WTC11 (cell line): ENCODE measurements around the gene SPATS2. TPM values are rescaled to one million over a fixed set of nuclear protein-coding genes. Genes with fewer than 3 reads are reported as not detected.

Experiments used
- ATAC-seq: fragments of 200-7000 bp; cut with Tn5 transposase; 2 replicates; pipeline ENCODE4 v1.10.0; 2021; ENCODE audit warnings: mild to moderate bottlenecking, moderate library complexity
- CTCF ChIA-PET: fragments of 300-600 bp; sonication (Branson Sonifier 250); formaldehyde crosslinking; loops from one replicate; lab custom pipeline; 2021; ENCODE audit warnings: antibody characterized with exemption; lab: Charles Lee
- POLR2A ChIA-PET: fragments of 350-600 bp; sonication (Branson Sonifier 250); formaldehyde crosslinking; loops from one replicate; lab custom pipeline; 2021; ENCODE audit warnings: antibody characterized with exemption; lab: Charles Lee
- DNase-seq: peaks from one replicate; pipeline ENCODE4 v3.0.0; 2021; ENCODE audit warnings: low spot score
- H3K27ac Mint-ChIP-seq: 2 replicates; pipeline ENCODE4 v1.8.0; 2021; ENCODE audit warnings: mixed read lengths
- H3K27me3 Mint-ChIP-seq: 2 replicates; pipeline ENCODE4 v1.8.0; 2021; ENCODE audit warnings: low read depth, mild to moderate bottlenecking, moderate library complexity, mixed read lengths
- H3K36me3 Mint-ChIP-seq: 2 replicates; pipeline ENCODE4 v1.8.0; 2021; ENCODE audit warnings: mixed read lengths
- H3K4me1 Mint-ChIP-seq: 2 replicates; pipeline ENCODE4 v1.8.0; 2022; ENCODE audit warnings: mixed read lengths
- H3K4me3 Mint-ChIP-seq: 2 replicates; pipeline ENCODE4 v1.8.0; 2021; ENCODE audit warnings: mild to moderate bottlenecking, moderate library complexity, mixed read lengths
- H3K9me3 Mint-ChIP-seq: 2 replicates; pipeline ENCODE4 v1.8.0; 2021; ENCODE audit warnings: mixed read lengths
- ATF6 ChIP-seq: sonication (generic); formaldehyde crosslinking; IDR thresholded peaks from 2 replicates; pipeline ENCODE4 v1.8.1; 2023; ENCODE audit warnings: mild to moderate bottlenecking, missing genetic modification reagents
- CDX4 ChIP-seq: fragments of 250-450 bp; sonication (Bioruptor Pico); IDR thresholded peaks from 2 replicates; pipeline ENCODE4 v1.9.0; 2021; ENCODE audit warnings: moderate library complexity, mild to moderate bottlenecking, inconsistent platforms, borderline replicate concordance
- FOXK1 ChIP-seq: sonication (generic); formaldehyde crosslinking; IDR thresholded peaks from 2 replicates; pipeline ENCODE4 v1.8.0; 2022; ENCODE audit warnings: mild to moderate bottlenecking, moderate library complexity, missing genetic modification reagents
- IRF2 ChIP-seq: sonication (generic); formaldehyde crosslinking; IDR thresholded peaks from 2 replicates; pipeline ENCODE4 v1.8.0; 2022; ENCODE audit warnings: low read depth, missing genetic modification reagents, borderline replicate concordance
- JAZF1 ChIP-seq: fragments of 250-450 bp; sonication (Bioruptor Pico); IDR thresholded peaks from 2 replicates; pipeline ENCODE4 v1.9.0; 2021; ENCODE audit warnings: moderate library complexity, mild to moderate bottlenecking, inconsistent platforms
- PREB ChIP-seq: sonication (generic); formaldehyde crosslinking; IDR thresholded peaks from 2 replicates; pipeline ENCODE4 v1.8.1; 2022; ENCODE audit warnings: mild to moderate bottlenecking, missing genetic modification reagents, moderate library complexity, borderline replicate concordance
- PRRX2 ChIP-seq: fragments of 250-450 bp; sonication (Bioruptor Pico); IDR thresholded peaks from 2 replicates; pipeline ENCODE4 v1.8.0; 2021; ENCODE audit warnings: mild to moderate bottlenecking
- SOX15 ChIP-seq: fragments of 250-450 bp; sonication (Bioruptor Pico); IDR thresholded peaks from 2 replicates; pipeline ENCODE4 v1.9.0; 2021; ENCODE audit warnings: mild to moderate bottlenecking
- TEAD1 ChIP-seq: sonication (generic); formaldehyde crosslinking; IDR thresholded peaks from 2 replicates; pipeline ENCODE4 v1.8.0; 2022; ENCODE audit warnings: mild to moderate bottlenecking, missing genetic modification reagents
- TEAD4 ChIP-seq: sonication (generic); formaldehyde crosslinking; IDR thresholded peaks from 2 replicates; pipeline ENCODE4 v1.8.0; 2022; ENCODE audit warnings: mild to moderate bottlenecking, missing genetic modification reagents
- ZNF219 ChIP-seq: sonication (generic); formaldehyde crosslinking; IDR thresholded peaks from 2 replicates; pipeline ENCODE4 v1.8.0; 2023; ENCODE audit warnings: missing genetic modification reagents, mild to moderate bottlenecking, borderline replicate concordance
- ZNF232 ChIP-seq: sonication (generic); formaldehyde crosslinking; IDR thresholded peaks from 2 replicates; pipeline ENCODE4 v1.8.0; 2022; ENCODE audit warnings: mild to moderate bottlenecking, missing genetic modification reagents
- ZNF263 ChIP-seq: sonication (generic); formaldehyde crosslinking; IDR thresholded peaks from 2 replicates; pipeline ENCODE4 v1.8.1; 2022; ENCODE audit warnings: low read depth, mild to moderate bottlenecking, moderate library complexity, missing genetic modification reagents
- ZNF425 ChIP-seq: fragments of 250-450 bp; sonication (Bioruptor Pico); conservative IDR thresholded peaks from 2 replicates; pipeline ENCODE4 v1.9.0; 2021; ENCODE audit warnings: mild to moderate bottlenecking
- total RNA-seq: library from RNA; stranded (reverse); gene quantifications from 3 replicates; pipeline ENCODE4 v1.2.3, GENCODE V29; 2021
- TF ChIP-seq, protein P1 (sequence below): sonication (generic); formaldehyde crosslinking; IDR thresholded peaks from 2 replicates; pipeline ENCODE4 v1.8.0; 2022; ENCODE audit warnings: mild to moderate bottlenecking, missing genetic modification reagents
- TF ChIP-seq, protein P2 (sequence below): sonication (generic); formaldehyde crosslinking; IDR thresholded peaks from 2 replicates; pipeline ENCODE4 v1.8.1; 2022; ENCODE audit warnings: missing genetic modification reagents, borderline replicate concordance

The SPATS2 gene
- total RNA-seq, 1 experiment from 2014 or later = 25.9 TPM

DNA sequence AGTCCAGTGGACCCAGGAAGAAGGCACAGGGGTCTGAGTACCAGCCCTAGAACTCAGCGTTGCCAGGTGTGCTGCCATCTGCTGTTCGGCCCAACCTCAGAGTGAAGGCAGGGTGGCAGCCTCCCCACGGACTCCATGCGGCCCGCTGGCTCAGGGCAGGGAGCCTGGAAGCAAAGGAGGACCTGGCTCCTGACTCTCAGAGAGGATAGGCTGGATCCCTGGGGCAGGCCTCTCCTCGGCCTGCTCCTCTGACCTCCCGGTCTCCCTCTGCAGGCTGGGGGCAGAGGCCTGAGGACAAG, 190.6 kb downstream of the SPATS2 start:
- Mint-ChIP-seq H3K9me3 (no peaks in the 10 kb centered on the region), H3K27me3 (no peaks in the 10 kb centered on the region), H3K36me3 (peaks cover 40% of the 10 kb centered on the region), H3K4me1 (no peaks in the 10 kb centered on the region), H3K4me3 (no peak overlapping the region), H3K27ac (no peak overlapping the region)
- DNase-seq (no peak), ATAC-seq (peak; percentile 38)
- TF ChIP-seq ZNF425 (no peak), ZNF263 (CRISPR knock-in tag) (no peak)
- CTCF ChIA-PET = interaction anchor here (0.9 to 2.0 kb wide), 3 partner anchors 22 to 273 kb away, joined by 3 to 5 read pairs (median 3); partner anchors contain the start of gene SPATS2
- POLR2A ChIA-PET = no interaction called here

GRCh38 chr12:49558526-49558925, 191.3 kb downstream of the SPATS2 start:
- H3K9me3 Mint-ChIP-seq = no peaks in the 10 kb centered on the region
- no peak overlapping the region for H3K4me3 Mint-ChIP-seq
- POLR2A ChIA-PET = no interaction called here
- TF ChIP-seq CDX4 (CRISPR knock-in tag) (no peak), JAZF1 (CRISPR knock-in tag) (no peak), PREB (no peak), FOXK1 (CRISPR knock-in tag) (no peak), IRF2 (no peak), ATF6 (CRISPR knock-in tag) (no peak), TEAD1 (CRISPR knock-in tag) (no peak), TEAD4 (CRISPR knock-in tag) (no peak), ZNF232 (CRISPR knock-in tag) (no peak), SOX15 (CRISPR knock-in tag) (no peak), PRRX2 (no peak), ZNF219 (CRISPR knock-in tag) (no peak)
- TF ChIP-seq, protein P1, sequence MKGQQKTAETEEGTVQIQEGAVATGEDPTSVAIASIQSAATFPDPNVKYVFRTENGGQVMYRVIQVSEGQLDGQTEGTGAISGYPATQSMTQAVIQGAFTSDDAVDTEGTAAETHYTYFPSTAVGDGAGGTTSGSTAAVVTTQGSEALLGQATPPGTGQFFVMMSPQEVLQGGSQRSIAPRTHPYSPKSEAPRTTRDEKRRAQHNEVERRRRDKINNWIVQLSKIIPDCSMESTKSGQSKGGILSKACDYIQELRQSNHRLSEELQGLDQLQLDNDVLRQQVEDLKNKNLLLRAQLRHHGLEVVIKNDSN = no peak
- TF ChIP-seq, protein P2, sequence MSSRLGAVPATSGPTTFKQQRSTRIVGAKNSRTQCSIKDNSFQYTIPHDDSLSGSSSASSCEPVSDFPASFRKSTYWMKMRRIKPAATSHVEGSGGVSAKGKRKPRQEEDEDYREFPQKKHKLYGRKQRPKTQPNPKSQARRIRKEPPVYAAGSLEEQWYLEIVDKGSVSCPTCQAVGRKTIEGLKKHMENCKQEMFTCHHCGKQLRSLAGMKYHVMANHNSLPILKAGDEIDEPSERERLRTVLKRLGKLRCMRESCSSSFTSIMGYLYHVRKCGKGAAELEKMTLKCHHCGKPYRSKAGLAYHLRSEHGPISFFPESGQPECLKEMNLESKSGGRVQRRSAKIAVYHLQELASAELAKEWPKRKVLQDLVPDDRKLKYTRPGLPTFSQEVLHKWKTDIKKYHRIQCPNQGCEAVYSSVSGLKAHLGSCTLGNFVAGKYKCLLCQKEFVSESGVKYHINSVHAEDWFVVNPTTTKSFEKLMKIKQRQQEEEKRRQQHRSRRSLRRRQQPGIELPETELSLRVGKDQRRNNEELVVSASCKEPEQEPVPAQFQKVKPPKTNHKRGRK (CRISPR knock-in tag) = no peak
- TF ChIP-seq, all 79 proteins: peak for 0
- H3K4me1 Mint-ChIP-seq = no peaks in the 10 kb centered on the region
- H3K36me3 Mint-ChIP-seq = peaks cover 41% of the 10 kb centered on the region
- CTCF ChIA-PET = interaction anchor here (0.9 to 1.0 kb wide), 2 partner anchors 22 to 274 kb away, joined by 3 read pairs; no protein-coding TSS in a partner anchor
- no peaks in the 10 kb centered on the region for H3K27me3 Mint-ChIP-seq
- ATAC-seq = no peak
- no peak for DNase-seq
- no peak overlapping the region for H3K27ac Mint-ChIP-seq
